ENCODE data around the gene C7. TPM values are rescaled to one million over a fixed set of nuclear protein-coding genes. Genes with fewer than 3 reads are reported as not detected.
"Not testable (repeated sequence)": the region's sequence is repeated elsewhere in the genome, so short reads cannot be mapped to it uniquely, and the experiment has no call there.

The C7 gene
- total RNA-seq, 1 donor from 2014 or later: 18.9 TPM

- no peak for TF ChIP-seq CTCF (conservative IDR thresholded peaks at IDR 0.05)
- Mint-ChIP-seq H3K27ac (no peak overlapping the region), H3K36me3 (no peaks in the 10 kb centered on the region), H3K27me3 (no peaks in the 10 kb centered on the region), H3K9me3 (no peaks in the 10 kb centered on the region), H3K4me1 (ENCODE audit: unreplicated experiment) (no peaks in the 10 kb centered on the region), H3K4me3 (no peak overlapping the region)
- DNase-seq (ENCODE audit: extremely low spot score, unreplicated experiment): no peak
Observed at GRCh38 chr5:40873286-40873880, 35.9 kb upstream of the C7 start.

GRCh38 chr5:40875958-40876357 lies 33.3 kb upstream of the C7 start:
- DNase-seq (ENCODE audit: extremely low spot score, unreplicated experiment): no peak

DNA sequence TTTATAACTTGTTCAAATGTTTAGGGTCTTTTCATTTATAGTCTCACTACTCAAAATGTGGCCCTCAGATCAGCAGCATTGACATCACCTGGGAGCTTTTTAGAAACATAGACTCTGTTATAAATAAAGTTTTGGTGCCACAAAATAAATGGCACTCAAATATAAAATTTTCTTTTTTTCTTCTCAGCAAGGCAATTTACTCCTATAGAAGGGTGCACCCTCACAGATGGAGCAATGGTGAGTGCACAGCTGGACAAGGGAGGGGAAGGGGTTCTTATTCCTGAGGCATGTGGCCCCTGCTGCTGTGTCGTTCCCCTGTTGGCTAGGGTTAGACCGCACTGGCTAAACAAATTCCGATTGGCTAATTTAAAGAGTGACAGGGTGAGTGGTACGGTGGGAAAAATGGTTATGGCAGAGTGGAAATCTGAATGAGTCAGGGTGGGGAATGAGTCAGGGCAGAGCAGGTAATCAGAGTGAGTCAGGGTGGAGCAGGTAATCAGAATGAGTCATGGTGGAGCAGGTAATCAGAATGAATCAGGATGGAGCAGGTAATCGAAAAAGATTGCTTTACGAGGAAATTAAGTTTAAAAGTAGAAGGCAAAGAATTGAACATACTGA lies 31.8 kb upstream of the C7 start:
- no peak for TF ChIP-seq CTCF (conservative IDR thresholded peaks at IDR 0.05)
- no peaks in the 10 kb centered on the region for H3K9me3 Mint-ChIP-seq
- no peak overlapping the region for H3K4me3 Mint-ChIP-seq
- no peaks in the 10 kb centered on the region for H3K36me3 Mint-ChIP-seq
- no peak for DNase-seq (ENCODE audit: extremely low spot score, unreplicated experiment)
- no peaks in the 10 kb centered on the region for H3K27me3 Mint-ChIP-seq
- H3K27ac Mint-ChIP-seq: no peak overlapping the region
- no peaks in the 10 kb centered on the region for H3K4me1 Mint-ChIP-seq (ENCODE audit: unreplicated experiment)

More at GRCh38 chr5:40875958-40876357, 33.3 kb upstream of the C7 start:
- no peaks in the 10 kb centered on the region for H3K9me3 Mint-ChIP-seq
- no peaks in the 10 kb centered on the region for H3K27me3 Mint-ChIP-seq
- no peaks in the 10 kb centered on the region for H3K4me1 Mint-ChIP-seq (ENCODE audit: unreplicated experiment)
- H3K27ac Mint-ChIP-seq: no peak overlapping the region
- no peaks in the 10 kb centered on the region for H3K36me3 Mint-ChIP-seq
- TF ChIP-seq CTCF (conservative IDR thresholded peaks at IDR 0.05): no peak
- H3K4me3 Mint-ChIP-seq: no peak overlapping the region

- no peak for DNase-seq (ENCODE audit: extremely low spot score, unreplicated experiment)
- Mint-ChIP-seq H3K4me1 (ENCODE audit: unreplicated experiment) (no peaks in the 10 kb centered on the region), H3K27me3 (no peaks in the 10 kb centered on the region), H3K27ac (no peak overlapping the region), H3K4me3 (no peak overlapping the region), H3K36me3 (no peaks in the 10 kb centered on the region), H3K9me3 (no peaks in the 10 kb centered on the region)
- peak; percentile 82 for TF ChIP-seq CTCF (conservative IDR thresholded peaks at IDR 0.05)
Observed at GRCh38 chr5:40879163-40879942, 29.9 kb upstream of the C7 start.

DNA sequence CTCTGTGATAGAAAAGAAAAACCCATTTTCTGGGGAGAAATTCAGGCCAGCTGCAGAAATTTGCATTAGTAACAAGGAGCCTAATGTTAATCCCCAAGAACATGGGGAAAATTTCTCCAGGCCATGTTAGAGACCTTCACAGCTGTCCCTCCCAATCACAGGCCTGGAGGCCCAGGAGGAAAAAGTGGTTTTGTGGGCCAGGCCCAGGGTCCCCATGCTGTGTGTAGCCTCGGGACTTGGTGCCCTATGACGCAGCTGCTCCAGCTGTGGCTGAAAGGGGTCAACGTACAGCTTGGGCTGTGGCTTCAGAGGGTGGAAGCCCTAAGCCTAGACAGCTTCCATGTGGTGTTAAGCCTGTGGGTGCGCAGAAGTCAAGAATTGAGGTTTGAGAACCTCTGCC lies 27.0 kb upstream of the C7 start:
- no peaks in the 10 kb centered on the region for H3K27me3 Mint-ChIP-seq
- no peaks in the 10 kb centered on the region for H3K36me3 Mint-ChIP-seq
- H3K9me3 Mint-ChIP-seq: no peaks in the 10 kb centered on the region
- no peak for DNase-seq (ENCODE audit: extremely low spot score, unreplicated experiment)
- TF ChIP-seq CTCF (conservative IDR thresholded peaks at IDR 0.05): no peak
- no peak overlapping the region for H3K4me3 Mint-ChIP-seq
- no peak overlapping the region for H3K27ac Mint-ChIP-seq
- no peaks in the 10 kb centered on the region for H3K4me1 Mint-ChIP-seq (ENCODE audit: unreplicated experiment)

GRCh38 chr5:40883051-40883450 lies 26.2 kb upstream of the C7 start:
- not testable (repeated sequence) for H3K4me1 Mint-ChIP-seq (ENCODE audit: unreplicated experiment); H3K4me3 Mint-ChIP-seq; H3K9me3 Mint-ChIP-seq; H3K36me3 Mint-ChIP-seq; H3K27me3 Mint-ChIP-seq; DNase-seq (ENCODE audit: extremely low spot score, unreplicated experiment)
- H3K27ac Mint-ChIP-seq: peak overlapping the region; percentile 54

- DNase-seq (ENCODE audit: extremely low spot score, unreplicated experiment); H3K36me3 Mint-ChIP-seq; H3K27me3 Mint-ChIP-seq; H3K4me1 Mint-ChIP-seq (ENCODE audit: unreplicated experiment); H3K9me3 Mint-ChIP-seq; H3K27ac Mint-ChIP-seq: not testable (repeated sequence)
- peak overlapping the region; percentile 52 for H3K4me3 Mint-ChIP-seq
Observed at GRCh38 chr5:40895440-40896425, 13.6 kb upstream of the C7 start.
